Retina (tissue), 1 donor: ENCODE data around the gene PPM1A.

Experiments used
- DNase-seq: peaks from one replicate; pipeline ENCODE4 v3.0.0-alpha.2; 2016

Gene PPM1A

GRCh38 chr14:60326274-60326673, 77.3 kb downstream of the PPM1A start:
- DNase-seq: no peak

- peak; percentile 94 for DNase-seq
Observed at GRCh38 chr14:60327447-60328331, 78.7 kb downstream of the PPM1A start.

- DNase-seq: peak; percentile 67
Observed at GRCh38 chr14:60328583-60328982, 79.6 kb downstream of the PPM1A start.

- DNase-seq: no peak
Observed at GRCh38 chr14:60329274-60329673, 80.3 kb downstream of the PPM1A start.

GRCh38 chr14:60331201-60332045, 82.4 kb downstream of the PPM1A start:
- DNase-seq: peak; percentile 93

- DNase-seq: no peak
Observed at GRCh38 chr14:60332046-60332399, 83.0 kb downstream of the PPM1A start.

GRCh38 chr14:60332869-60333268, 83.8 kb downstream of the PPM1A start:
- no peak for DNase-seq

- no peak for DNase-seq
Observed at GRCh38 chr14:60339571-60339970, 90.5 kb downstream of the PPM1A start.

- DNase-seq: no peak
Observed at GRCh38 chr14:60343571-60344071, 94.6 kb downstream of the PPM1A start.

- DNase-seq: no peak
Observed at GRCh38 chr14:60344751-60345150, 95.7 kb downstream of the PPM1A start.

GRCh38 chr14:60346706-60347105, 97.7 kb downstream of the PPM1A start:
- no peak for DNase-seq

- DNase-seq: no peak
Observed at GRCh38 chr14:60348211-60348610, 99.2 kb downstream of the PPM1A start.
